ENCODE measurements around the gene IFIT3.
"Not testable (repeated sequence)": the region's sequence is repeated elsewhere in the genome, so short reads cannot be mapped to it uniquely, and the experiment has no call there.

IFIT3 gene

DNA sequence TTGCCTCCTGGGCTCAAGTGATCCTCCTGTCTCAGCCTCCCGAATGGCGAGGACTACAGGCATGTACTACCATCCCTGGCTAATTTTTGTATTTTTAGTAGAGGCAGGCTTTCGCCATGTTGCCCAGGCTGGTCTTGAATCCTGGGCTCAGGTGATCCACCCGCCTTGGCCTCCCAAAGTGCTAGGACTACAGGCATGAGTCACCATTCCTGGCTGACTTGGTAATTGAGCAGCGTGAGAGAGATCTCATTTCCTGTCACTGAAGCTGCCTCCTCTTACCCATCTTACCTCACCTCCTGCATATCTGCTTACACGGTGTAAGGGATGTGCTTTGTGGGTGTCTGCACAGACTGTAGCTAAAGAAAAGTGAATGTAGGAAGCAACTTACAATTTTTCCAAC is 9.7 kb downstream of the IFIT3 start:
- DNase-seq: peak; percentile 73

DNA sequence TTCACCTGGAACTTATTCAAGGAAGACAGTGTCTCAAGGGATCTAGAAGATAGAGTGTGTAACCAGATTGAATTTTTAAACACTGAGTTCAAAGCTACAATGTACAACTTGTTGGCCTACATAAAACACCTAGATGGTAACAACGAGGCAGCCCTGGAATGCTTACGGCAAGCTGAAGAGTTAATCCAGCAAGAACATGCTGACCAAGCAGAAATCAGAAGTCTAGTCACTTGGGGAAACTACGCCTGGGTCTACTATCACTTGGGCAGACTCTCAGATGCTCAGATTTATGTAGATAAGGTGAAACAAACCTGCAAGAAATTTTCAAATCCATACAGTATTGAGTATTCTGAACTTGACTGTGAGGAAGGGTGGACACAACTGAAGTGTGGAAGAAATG is 10.9 kb downstream of the IFIT3 start:
- DNase-seq: no peak

DNA sequence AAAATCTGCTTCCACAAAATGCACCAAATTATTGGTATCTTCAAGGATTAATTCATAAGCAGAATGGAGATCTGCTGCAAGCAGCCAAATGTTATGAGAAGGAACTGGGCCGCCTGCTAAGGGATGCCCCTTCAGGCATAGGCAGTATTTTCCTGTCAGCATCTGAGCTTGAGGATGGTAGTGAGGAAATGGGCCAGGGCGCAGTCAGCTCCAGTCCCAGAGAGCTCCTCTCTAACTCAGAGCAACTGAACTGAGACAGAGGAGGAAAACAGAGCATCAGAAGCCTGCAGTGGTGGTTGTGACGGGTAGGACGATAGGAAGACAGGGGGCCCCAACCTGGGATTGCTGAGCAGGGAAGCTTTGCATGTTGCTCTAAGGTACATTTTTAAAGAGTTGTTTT is 12.1 kb downstream of the IFIT3 start:
- no peak for DNase-seq

DNA sequence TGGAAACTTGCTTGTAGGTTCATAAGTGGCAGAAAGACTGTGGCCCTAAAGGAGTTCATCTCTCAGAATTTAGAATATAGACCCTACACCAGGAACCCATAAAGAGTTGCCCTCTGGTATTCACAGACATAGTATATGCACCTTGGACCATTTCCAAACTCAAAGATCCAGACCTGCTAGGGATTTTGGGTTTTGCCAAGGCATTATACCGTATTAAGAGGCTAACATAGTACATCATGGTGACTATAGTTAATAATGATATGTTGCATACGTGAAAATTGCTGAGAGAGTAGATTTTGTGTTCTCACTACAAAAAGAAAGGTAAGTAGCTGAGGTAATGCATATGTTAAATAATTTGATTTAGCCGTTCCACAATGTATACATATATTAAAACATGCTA is 13.9 kb downstream of the IFIT3 start:
- DNase-seq: no peak

DNA sequence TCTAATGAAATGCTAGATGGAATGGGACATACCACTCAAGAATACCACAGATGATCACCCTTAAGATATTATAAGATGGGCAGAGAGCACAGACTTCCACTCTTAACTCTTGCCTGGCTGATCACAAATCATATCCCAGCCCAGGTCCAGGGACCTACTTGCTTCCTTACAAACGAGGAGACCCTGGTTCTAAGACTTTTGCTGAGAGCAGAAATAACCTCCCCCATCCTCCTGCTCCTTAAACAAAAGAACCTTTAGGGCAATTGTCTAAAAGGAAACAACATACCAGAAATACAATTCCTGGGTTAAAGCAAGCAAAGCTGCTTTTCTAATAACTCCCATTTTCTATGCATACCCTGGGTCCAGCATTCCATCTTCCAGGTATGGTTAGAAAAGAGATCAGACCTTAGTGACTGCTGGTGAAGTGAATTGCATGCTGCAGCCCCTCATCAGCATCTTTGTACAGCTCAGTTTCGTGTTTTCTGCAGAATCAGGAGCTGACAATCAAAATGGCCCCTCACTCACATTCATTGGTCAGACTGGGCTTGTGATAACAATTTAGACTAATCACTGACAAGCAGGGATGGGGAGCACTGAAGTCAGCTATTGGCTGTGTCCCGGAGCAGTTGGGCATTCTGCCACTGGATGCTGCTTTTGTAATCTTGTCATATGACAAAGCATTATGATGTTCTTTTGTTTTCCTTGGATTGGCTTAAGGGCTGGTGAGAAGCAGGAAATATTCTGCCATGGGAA is 14.6 kb downstream of the IFIT3 start:
- peak; percentile 97 for DNase-seq

DNA sequence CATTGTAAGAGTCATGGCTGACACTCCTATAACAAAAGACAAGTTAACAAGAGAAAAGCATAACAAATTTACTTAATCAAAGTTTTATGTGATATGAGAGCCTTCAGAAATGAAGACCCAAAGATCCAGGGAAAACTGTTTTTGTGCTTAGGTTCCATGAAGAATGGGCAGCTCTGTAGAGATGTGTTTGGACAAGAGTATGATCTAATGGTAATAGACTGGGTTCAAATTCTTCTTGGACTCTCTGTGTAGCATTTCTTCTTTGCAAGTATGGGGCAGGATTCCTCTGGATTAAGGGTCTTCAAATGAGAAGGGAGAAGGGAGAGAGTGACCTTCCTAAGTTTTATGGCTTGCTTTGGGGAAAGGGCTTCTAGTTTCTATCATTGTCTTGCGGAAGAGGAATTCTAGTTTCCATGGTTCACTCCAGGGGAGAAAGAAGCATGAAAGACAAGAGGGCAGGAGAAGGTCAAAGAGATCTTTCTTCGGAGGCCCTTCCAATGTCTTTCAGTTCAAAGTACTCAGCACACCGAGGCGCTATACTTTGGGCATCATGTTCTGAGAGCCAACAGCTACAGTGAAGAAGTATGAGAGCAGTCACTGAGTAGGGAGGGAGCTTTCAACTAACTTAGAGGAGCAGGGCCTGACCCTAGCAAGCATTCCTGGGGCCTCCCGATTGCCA is 15.4 kb downstream of the IFIT3 start:
- DNase-seq: no peak

DNA sequence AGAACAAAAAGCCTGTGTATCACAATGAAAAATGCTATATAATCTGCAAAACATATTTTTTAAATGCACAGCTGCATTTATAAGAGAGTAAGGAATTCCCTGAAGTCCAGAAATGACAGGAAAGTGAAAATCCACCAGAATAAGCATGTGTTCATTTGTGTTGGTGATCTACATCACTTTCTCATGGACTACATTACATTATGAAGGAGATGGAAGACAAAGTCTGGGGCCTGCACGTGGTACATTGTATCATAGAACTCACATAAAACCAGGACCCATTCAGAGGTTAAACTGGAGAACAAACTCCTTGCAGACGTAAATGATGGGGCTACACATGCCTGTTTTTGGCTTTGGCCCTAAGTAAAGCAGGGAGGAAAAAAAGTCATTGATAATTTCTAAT is 16.4 kb downstream of the IFIT3 start:
- DNase-seq: no peak

DNA sequence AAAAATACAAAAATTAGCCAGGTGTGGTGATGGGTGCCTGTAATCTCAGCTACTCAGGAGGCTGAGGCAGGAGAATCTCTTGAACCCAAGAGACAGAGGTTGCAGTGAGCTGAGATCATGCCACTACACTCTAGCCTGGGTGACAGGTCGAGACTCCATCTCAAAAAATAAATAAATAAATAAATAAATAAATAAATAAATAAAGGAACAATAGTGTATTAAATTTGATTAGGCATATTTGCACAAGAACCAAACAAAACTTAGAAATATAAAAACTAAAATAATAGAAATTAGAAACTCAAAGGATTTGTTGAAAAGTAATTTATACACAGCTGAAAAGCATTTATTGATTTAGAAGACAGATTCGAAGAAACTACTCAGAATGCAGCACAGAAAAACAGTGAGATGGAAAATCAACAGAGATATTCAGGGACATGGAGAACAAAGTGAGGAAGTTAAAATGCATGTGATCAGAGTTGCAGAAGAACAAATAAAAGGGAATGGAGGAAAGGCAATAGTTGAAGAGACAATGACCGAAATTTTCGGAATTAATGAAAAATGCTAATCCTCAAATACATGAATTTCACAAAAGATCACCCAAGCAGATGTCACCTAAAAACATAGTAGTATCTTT is 17.7 kb downstream of the IFIT3 start:
- no peak for DNase-seq

DNA sequence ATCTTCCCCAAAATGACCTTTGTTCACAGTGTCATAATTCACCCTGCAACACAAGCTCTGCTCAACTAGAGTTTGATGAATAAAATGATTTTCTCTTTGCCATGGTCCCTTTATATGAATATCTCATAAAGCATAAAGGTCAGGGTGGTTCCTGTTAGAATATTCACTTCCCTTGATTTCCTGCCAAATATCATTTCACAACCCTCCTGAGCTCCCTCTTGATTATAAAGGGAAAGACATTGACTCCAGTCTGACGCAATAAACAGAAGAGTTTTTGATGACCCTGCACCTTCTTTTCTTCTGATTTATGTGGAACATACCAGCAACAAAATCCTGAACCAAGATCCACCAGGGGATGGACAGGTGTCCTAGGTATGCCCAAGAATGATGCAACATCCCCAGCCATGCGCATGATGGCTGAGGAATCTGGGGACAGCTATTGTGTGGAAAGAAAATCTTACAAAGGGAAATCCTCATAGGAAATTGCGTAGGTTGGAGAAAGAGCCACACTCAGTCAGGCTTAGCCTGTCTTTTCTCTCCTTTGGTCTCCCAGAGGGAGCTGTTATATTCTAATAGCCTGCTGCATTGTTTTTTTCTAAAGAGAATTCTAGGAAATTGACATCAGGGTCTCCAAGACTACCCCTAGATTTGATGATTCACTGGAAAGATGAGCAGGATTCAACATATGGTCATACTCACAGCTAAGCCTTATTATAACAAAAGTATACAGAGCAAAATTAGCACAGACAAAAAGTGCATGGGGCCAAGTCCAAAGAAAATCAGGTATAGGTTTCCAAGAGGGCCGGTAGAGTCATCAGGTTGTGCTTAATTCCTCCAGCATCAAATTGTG is 18.8 kb downstream of the IFIT3 start:
- no peak for DNase-seq

DNA sequence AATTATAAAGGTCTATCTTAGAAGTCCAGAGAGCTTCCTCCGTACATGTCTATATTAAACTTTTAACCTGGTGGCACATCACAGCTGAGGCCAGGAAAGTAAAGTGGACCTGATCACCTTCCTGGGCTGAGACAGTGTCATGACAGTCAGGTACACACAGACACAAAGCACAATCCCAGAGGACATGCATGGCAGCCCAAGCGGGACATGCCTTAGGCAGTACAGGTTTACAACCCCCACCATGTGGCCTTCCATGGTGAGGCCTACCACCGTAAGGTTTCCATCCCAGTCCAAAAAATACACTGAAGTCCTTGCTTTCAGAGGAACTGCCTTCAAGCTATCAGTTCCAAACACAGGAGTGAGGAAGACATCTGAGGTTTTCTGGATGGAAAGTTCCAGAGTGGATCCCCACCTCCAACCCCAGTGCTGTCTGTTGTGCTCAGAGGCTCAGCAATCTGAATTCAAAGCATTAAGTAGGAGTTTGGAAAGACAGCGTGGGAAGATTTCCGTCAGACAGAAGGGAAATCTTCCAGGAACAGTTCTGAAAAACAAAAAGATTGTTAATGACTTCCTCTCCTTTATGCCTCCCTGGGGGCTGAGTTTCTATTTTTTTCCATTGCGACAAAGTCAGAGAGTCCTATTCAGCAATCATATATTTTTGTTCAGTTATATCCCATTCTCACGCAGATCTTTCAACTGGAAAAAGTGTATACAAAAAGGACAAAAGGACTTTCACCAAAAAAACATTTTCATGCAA is 20.1 kb downstream of the IFIT3 start:
- DNase-seq: no peak

DNA sequence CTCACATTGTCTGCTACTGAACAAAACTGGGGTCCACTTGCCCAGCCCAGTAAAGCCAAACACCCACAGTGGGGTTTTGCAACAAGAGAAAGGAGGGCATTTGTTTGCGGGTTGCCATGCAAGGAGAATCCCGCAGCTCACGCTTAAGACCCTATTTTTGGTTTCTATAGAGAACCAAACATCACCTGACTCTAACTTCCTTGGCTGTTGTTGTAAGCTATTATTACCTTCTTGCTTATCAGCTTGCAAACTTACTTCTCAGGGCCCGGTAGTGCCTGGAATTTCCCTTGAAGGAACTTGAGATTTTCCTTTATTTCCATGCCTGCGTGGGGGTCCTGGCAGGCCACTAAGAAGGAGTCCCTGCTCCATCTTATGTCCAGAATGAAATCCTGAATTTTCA is 20.7 kb downstream of the IFIT3 start:
- no peak for DNase-seq

DNA sequence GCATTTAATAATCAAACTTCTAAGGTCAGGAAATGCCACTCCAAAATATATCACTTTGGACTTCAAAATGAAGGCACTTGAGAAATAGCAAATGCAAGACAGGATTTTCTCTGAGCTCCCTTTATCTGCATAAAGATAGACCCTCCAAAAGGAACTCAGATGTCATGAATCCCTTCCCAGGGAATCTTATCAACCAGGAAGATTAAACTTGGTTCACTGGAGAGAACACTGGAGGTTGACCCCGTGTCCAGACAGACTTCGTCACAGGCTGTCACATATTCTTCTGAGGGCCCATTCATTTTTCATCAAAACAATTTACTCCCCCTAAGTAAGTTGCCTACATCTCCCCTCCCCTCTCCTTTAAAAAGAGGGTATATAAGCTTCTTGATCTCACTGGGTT is 21.2 kb downstream of the IFIT3 start:
- DNase-seq: no peak

DNA sequence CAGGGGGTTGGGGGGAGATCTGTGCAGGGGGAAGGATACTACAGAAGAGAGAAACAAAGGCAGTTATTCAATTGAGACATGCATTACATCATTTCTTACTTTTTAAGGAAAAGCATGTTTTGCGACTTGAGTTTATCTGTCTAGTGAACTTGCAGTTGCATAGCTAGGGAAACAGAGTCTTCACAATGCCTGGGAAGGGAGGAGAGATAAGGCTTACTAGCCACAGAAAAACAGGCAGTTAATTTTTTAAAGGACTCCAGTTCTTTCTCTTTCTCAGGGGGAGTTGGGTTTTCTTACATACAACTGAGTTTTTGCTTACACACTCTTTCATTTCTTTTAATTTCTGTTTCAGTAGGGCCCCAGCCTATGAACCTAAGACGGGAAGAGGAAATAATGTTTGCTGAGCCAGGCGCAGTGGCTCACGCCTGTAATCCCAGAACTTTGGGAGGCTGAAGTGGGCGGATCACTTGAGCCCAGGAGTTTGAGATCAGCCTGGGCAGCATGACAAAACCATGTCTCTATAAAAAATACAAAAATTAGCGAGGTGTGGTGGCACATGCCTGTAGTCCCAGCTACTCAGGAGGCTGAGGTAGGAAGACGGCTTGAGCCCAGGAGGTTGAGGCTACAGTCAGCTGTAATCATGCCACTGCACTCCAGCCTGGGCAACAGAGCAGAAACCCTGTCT is 23.0 kb downstream of the IFIT3 start:
- DNase-seq: not testable (repeated sequence)

DNA sequence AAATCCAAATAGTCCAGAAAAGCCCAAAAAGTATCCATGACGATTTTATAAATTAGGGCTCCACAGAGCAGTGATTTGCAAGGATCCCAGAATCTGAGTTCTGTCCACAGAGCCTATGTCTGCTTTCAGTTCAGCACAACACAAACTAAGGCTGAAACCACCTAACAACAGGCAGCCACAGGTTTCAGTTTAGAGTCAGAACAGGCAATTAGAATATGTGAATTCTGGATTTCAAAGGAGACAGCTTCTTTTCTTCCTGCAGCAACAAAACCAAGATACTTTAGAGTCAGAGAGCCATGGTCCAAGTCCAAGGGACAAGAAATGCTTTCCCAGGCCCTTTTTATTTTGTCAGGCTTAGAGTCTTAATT is 23.6 kb downstream of the IFIT3 start:
- no peak for DNase-seq

DNA sequence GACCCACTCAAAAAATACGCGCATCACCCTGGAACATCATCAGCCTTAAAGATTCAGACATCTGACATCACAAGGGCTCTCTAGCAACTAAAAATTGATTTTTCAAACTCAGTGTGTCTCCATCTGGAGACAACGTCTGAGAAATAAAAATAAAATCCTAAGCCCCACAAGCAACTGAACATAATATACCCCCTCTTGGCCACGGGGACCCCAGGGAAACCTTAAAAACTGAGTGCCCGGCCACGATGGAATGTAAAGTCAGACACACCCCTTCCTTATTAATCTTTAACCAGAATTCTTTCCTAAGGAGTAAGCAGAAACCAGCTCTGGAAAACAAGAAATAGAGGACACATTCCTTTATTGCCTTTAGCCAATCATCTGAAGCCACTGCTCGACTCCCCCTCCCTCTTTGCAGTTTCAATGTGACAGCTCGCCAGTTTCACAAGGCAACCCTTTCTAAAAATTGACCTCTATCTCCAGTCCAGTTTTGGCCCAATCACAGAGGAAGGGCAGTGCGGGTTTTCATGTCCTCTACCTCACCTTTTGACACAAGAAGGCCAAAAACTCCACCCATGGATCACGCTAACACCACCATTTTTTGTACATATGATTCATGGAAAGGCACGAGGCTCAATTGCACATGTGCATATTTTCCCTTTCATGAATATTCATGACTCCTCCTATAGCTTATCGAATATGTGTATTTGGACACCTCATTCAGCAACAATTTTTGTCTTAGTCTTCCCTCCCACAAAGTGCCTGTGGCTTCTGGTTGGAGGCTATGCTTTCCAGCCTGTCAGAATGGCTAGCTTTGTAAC is 24.2 kb downstream of the IFIT3 start:
- peak; percentile 98 for DNase-seq

DNA sequence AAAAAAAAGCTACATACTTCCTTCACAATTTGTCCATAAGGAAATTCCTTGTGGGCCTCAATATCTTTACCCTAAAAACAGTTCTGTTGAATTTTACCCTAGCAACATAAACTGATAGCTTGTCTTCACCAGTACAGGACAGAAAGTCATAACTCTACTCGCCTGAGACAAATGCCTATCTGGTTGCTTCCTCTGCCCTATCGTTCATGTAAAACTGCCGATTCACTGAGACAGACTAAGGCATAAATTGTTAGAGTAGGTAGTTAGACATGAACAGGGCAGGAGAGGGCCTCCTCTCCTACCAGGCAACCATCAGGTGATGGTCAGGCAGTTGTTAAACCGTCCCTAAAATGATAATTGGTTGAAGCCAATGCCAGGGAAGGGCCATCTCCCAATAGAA is 25.0 kb downstream of the IFIT3 start:
- DNase-seq: no peak

DNA sequence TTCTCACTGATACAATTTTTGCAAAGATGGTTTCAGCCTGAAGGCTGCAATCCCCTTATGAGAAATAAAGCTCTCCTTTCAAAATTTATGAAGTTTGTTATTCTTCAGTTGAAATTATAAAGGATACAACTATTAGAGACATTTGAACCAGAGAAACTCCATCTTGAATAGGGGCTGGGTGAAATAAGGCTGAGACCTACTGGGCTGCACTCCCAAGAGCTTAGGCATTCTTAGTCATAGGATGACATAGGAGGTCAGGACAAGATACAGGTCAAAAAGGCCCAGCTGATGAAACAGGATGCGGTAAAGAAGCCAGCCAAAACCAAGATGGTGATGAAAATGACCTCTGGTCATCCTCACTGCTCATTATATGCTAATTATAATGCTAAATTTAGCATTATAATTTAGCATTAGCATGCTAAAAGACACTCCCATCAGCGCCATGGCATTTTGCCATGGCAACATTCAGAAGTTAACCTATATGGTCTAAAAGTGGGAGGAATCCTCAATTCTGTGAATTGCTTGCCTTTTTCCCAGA is 27.7 kb downstream of the IFIT3 start:
- no peak for DNase-seq

DNA sequence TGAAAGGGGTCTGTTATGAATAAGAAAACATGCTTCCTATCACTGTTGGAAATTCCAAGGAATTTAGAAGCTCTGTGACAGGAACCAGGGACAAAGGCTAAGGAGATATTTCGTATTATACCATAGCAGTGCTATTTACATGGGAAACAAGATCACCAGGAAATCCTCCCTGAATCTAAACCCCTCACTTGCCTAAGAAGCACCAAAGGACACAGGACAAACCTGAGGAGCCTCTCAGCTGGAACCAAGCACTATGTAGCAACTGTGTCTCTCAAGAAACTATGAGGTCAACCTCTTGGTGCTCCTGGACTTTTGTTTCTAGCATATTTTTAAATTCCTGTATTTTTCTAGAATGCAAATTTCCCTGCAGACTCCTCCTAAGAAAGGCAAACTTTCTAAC is 29.3 kb downstream of the IFIT3 start:
- no peak for DNase-seq

DNA sequence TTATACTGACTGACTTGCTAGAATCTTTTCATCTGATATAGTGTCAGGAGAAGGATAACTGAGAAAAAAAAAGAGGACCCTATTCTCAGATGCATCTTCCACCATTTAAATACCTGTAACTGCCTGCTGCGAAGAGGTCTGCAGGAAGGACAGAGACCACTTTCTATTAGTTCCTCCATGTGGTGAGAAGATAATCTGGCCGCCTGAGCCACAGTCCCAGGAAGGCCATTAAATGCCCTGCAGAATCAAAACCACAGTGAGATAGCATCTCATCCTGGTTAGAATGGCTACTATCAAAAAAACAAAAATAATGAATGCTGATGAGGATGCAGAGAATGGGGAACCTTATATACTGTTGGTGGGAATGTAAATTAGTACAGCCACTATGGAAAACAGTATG is 30.2 kb downstream of the IFIT3 start:
- no peak for DNase-seq

DNA sequence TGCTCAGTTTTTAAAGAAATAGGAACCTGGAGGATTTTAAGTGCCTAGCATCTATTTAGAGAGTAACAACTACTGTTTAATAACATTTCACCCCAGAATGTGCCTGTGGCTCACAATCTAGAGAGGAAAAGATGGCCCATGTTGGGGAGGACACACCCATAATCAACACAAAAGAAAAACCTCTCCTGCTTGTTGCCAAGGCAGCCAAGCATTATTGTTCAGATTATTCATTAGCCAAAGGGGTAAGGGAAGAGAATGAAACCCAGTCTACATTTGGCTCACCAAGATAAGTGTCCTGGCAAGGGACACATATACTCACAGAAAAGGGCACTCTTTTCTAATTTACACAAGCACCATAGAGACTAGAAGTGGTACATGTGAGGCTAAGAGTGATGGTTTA is 32.4 kb downstream of the IFIT3 start:
- peak; percentile 15 for DNase-seq

DNA sequence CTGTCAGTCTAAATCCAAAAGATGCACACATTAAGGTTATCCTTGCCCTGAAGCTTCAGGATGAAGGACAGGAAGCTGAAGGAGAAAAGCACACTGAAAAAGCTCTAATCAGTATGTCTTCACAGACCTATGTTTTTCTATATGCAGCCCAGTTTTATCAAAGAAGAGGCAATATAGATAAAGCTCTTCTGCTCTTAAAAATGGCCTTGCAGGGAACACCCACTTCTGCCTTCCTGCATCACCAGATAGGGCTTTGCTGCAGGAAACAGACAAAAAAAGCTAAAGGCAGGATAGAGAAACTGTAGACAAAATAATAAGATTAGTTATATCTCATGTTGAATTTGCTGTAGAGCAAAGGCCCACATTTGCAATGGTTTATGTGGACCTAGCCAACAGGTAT is 35.1 kb downstream of the IFIT3 start:
- no peak for DNase-seq

Measured in kidney glomerular epithelial cell (primary cell).